Endometrial microvascular endothelial cells (primary cell): ENCODE results near the gene PHF2. TPM values are rescaled to one million over a fixed set of nuclear protein-coding genes. Genes with fewer than 3 reads are reported as not detected.

Experiments used
- in situ Hi-C: cut with HindIII; loops from 2 replicates; pipeline ENCODE4 v1.10.0; 2017; ENCODE audit warnings: low sequenced_read_pairs, low pct_unique_long_range_greater_than_20kb; ENCODE audit errors: inconsistent ontology term
- total RNA-seq: library from RNA; depleted of rRNA; stranded (reverse); fragments of >200 nt; gene quantifications from one replicate; pipeline ENCODE4 v1.2.3, GENCODE V29; 2015; ENCODE audit errors: inconsistent ontology term

Gene PHF2
- total RNA-seq, 1 donor from 2014 or later = 10.5 TPM

GRCh38 chr9:93680443-93681268, 104.3 kb downstream of the PHF2 start:
- in situ Hi-C loops = no loop called here

GRCh38 chr9:93681269-93682154, 105.1 kb downstream of the PHF2 start:
- in situ Hi-C loops = no loop called here

GRCh38 chr9:93682155-93682968, 106.0 kb downstream of the PHF2 start:
- in situ Hi-C loops = no loop called here

GRCh38 chr9:93683331-93684134, 107.1 kb downstream of the PHF2 start:
- in situ Hi-C loops = no loop called here

GRCh38 chr9:93684161-93684765, 107.9 kb downstream of the PHF2 start:
- in situ Hi-C loops = no loop called here

GRCh38 chr9:93684806-93685543, 108.6 kb downstream of the PHF2 start:
- in situ Hi-C loops = no loop called here

GRCh38 chr9:93686127-93686879, 109.9 kb downstream of the PHF2 start:
- in situ Hi-C loops = no loop called here

- in situ Hi-C loops = no loop called here
Measured at GRCh38 chr9:93686880-93687236, 110.5 kb downstream of the PHF2 start.

GRCh38 chr9:93690618-93691017, 114.2 kb downstream of the PHF2 start:
- in situ Hi-C loops = no loop called here

- in situ Hi-C loops = no loop called here
Measured at GRCh38 chr9:93693129-93693528, 116.7 kb downstream of the PHF2 start.

GRCh38 chr9:93697352-93698139, 121.2 kb downstream of the PHF2 start:
- in situ Hi-C loops = no loop called here

- in situ Hi-C loops = no loop called here
Measured at GRCh38 chr9:93698140-93698908, 121.9 kb downstream of the PHF2 start.

- in situ Hi-C loops = no loop called here
Measured at GRCh38 chr9:93699650-93700049, 123.3 kb downstream of the PHF2 start.

- in situ Hi-C loops = no loop called here
Measured at GRCh38 chr9:93701494-93702218, 125.3 kb downstream of the PHF2 start.

GRCh38 chr9:93702261-93702660, 125.9 kb downstream of the PHF2 start:
- in situ Hi-C loops = no loop called here
